GM18909 (cell line): Measurements from ENCODE around the gene FAAP100.

Experiments used
- ATAC-seq: cut with Tn5 transposase; IDR thresholded peaks from one replicate; pipeline ENCODE4 v1.9.1; 2021; ENCODE audit warnings: mild to moderate bottlenecking; ENCODE audit not compliant: unreplicated experiment, poor library complexity

The FAAP100 gene

DNA sequence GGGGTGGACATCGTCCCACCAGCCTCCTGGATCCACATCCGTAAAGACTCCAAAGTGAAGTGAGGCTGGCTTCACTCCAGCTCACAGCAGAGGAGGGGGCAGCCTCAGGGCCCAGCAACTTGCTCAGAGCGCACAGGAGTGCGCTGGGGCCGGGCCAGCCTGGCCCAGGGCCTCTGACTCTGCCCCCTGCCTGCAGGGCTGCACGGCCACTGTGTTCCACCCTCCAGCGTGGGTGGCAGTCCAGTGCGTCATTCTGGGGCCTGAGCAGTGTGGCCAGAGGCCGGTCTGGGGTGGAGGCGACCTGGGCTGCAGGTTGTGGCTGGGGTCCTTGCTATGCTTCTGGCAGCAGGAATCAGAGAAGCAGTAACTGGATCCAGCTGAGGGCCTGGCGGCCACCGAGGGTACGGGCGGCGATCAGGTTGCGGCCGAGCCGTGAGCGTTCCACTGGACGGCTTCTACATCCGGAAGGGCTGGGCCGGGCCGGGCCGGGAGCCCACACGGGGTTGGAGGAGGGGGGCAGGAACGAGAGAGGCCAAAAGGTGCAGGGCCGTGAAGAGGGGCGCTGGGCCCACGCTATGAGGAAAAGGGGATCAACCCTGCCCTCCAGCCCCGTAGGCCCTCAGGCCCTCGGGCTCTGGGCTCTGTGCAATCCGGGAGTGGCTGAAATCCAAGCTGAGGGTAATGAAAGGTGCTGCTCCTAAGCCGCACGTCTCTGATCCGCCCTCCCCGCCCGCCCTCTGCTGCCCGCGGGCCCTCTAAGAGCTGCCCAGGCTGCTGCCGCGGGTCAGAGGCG lies 24.4 kb downstream of the FAAP100 start, which contains the start of gene FSCN2:
Gene FSCN2 (plus strand): TSS at position 787 of the 793 bp plus-strand sequence. CDS start 155 bp downstream, outside the sequence.
- no peak for ATAC-seq

DNA sequence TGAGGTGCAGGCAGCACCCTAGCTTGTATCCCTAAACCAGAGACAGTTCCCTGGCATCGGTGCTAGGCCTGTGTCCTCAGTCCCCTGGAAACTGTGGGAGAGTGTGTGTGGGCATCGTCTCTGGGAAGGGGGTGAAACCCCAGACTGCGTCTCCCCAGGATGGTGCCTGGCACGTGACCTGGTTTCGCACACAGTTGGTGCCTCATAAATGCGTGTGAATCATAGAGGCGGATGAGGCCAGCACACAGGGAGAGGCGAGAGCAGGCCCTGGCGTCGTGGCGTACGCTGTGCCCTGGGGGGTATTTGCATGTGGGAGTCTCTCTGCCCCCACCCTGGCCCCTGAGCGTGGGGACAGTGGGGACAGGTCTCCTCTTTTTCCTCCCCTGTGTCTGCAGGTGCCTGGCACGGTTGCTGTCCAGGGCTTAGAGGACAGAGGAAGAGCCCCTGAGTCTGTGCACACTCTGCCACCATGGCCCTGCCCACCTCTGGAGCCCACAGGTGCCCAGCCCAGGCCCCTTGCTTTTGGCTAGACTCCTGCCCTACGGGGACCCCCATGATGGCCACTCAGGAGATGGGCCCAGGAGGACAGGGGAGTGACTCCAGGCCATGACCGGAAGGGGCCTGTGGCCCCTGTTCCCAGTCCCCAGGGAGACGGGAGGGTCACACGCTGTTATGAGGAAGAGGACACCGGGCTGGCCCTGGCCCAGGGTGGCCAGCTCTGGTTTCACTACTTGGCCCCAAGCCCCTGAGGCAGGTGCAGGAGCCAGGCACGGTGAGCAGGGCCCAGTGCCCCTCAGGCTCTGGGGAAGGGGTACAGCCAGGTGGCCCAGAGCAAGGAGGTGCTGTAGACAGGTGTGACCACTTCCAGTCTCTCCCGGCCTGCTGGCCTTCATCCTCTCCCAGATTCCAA lies 25.2 kb downstream of the FAAP100 start:
- no peak for ATAC-seq

DNA sequence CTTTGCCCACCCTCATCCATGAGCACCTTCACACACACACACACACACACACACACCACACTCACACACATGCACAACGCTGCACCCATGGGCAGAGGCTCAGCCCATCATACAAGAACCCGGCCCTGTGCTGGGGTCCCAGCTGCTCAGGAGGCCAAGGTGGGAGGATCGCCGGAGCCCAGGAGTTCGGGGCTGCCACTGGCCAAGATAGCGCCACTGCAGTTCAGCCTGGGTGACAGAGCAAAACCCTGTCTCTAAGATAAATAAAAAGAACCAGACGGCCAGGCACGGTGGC lies 27.3 kb downstream of the FAAP100 start:
- ATAC-seq = no peak

DNA sequence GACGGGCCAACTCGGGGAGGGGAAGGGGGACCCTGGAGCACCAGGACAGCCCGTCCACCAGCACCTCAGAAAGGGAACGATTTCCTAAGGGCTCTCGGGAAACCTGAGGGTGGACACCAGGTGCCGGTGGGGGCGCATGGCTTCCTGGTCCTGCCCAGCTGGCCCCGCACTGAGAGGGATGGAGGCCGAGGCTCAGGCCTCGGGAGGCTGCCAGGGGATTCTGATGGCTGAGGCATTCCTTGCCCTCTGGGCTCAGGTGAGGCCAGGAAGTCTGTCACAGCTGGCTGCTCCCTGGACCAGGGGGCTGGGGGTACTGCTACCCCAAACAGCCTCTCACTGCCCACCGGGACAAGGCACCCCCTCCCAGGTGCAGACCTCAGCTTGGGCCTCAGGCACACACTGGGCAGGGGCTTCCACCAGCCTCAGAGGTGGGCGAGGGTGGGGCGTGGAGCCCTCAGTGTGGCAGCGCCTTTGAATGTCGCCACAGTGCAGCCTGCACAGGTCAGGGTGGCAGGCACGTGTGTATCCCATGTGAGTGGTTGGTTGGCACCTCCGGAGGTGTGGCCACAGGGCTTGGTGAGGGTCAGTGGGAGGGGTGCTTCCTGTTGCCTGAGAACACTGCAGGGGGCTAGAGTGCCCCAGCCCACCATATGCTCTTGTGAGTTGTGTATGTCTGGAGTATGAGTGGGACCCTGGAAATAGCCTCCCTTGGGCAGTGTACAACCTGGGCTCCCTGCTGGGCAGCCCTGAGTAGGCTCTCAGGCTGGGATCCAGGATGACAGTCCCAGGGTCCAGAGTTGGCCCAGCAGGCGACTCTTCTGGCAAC lies 27.9 kb downstream of the FAAP100 start:
- no peak for ATAC-seq

GRCh38 chr17:81523402-81524038 lies 28.6 kb downstream of the FAAP100 start:
- ATAC-seq = no peak

DNA sequence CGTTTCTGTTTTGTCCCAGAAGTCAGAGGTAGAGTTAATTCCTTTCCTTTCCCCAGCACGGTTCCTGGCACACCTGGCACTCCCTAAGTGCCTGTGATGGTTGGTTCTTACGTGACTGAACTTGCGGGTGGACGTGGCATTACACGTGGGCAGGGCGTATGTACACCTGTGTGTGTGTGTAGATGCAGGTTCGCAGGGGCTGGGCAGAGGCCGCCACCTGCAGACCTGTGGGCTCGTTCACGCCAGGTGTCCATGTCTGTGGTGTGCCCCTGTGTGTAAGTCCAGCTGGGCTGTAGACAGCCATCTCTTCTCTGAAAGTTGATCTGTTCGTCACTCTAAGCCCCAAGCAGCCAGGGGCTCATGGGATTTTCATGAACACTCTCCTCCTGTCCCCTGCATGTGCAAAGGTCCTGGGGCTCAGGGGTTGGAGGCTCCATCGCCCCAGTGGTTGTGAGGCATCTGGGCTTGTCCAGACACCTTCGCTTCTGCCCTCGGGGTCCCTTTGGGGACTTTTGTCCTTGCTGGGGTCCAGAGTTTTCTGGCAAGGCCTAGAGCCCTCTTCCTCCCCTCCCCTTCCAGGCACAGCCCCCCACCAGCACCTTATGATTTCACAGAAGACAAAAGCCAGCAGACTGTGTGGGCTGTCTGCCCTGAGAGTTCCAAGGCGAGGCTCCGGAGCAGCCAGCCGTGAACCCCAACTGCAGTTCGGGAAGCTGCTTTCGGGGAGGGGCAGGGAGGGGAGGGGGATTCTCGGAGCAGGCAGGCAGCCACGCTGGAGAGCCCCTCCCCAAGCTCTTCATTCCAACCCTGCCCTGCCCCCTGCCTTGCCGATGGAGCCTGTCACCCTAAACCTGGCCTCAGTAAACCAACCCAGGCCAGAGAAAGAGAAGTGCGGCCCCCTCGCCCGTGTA lies 29.4 kb downstream of the FAAP100 start:
- ATAC-seq = no peak

DNA sequence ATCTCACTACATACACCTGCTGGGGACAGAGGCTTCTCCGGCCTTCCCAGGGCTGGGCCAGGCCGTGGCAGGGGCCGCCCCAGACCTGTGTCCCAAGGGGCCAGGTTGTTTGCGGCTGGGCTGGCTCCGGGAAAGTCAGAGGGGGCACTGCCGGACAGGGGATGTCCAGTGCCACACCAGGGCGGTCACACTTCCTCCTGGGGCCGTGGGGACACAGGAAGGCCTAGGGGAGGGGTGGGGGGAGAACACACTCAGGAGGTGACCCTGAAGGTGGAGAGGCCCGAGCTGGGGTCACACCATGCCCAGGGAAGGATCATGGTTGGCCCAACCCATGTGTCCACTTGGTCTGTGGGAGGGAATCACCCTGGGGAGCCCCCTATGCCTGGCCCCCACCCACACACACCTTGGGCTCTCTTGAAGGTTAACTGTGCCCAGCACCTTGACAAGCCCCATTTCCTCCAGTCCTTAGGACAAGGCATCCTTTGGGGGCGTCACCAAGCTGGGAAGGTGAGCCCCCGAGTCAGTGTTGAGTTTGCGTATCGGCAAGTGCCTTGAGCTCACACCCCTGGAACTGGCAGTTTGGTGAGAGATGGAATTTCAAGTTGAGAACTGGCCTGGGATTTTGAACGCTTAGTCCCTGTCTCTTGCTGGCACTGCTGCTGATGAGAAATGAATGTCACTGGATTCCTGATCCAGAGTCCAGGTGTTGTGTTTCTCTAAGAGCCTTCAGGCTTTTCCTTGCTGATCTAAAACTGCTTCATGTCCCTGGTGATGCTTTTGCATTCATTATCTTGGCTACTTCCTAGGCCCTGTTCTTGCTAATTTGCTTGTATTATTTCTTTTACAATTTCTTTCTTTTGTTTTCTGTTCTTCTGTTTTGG lies 31.9 kb downstream of the FAAP100 start:
- no peak for ATAC-seq

- no peak for ATAC-seq
These were observed 32.7 kb downstream of the FAAP100 start for GRCh38 chr17:81519284-81520020.

DNA sequence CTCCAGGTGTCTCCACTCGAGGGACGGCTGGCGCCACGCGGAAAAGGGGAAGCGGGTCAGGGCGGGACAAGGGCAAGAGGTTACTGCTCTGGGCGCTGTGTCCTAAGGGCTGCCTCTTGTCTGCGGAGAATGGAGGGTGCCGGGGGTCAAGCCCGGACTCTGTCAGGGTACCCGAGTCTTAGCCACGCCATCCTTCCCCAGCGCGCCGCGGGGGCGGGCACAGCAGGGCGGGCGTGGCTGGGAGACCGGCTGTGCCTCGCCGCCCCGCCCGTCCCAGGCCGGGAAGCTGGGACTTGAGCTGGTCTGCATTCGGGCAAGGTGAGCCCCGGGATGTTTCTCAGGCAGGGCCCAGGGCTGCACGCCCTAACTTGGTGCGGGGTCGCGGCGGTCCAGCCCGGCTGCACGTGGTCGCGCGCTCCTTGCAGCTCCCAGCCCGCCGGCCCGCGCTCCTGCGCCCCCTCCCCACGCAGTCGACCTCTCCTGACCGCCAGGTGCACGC lies 33.3 kb downstream of the FAAP100 start:
- no peak for ATAC-seq

DNA sequence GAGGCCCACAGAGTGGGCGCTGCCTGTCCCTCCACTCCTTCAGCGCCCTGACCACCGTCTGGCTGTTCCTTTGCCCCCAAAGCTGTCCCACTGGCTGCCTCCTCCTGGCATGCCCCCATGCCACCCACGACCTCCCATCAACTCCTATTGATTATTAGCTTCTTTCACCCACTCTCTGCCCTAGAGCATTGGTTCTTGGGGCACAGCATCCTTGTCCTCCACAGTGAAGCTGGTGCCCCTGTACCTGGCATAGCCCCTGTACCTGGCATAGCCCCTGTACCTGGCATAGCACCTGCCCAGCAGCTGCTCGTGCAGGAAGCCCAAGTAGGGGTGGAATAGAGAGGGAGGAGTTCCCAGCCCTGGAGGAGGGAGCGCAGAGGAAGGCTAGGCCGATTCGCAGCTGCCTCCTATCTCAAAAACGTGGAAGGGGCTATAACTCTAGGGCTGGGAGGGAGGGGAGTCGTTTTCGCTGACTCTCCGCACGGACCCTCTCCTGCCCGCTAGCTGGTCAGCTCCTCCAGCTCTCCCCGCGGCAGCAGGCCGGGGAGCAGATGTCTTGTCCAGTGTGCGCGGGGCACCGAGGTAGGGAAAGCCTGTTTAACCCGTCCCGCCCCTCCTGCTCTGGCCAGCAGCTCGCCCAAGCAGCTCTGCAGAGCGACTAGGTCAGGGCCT lies 33.9 kb downstream of the FAAP100 start:
- ATAC-seq = no peak

DNA sequence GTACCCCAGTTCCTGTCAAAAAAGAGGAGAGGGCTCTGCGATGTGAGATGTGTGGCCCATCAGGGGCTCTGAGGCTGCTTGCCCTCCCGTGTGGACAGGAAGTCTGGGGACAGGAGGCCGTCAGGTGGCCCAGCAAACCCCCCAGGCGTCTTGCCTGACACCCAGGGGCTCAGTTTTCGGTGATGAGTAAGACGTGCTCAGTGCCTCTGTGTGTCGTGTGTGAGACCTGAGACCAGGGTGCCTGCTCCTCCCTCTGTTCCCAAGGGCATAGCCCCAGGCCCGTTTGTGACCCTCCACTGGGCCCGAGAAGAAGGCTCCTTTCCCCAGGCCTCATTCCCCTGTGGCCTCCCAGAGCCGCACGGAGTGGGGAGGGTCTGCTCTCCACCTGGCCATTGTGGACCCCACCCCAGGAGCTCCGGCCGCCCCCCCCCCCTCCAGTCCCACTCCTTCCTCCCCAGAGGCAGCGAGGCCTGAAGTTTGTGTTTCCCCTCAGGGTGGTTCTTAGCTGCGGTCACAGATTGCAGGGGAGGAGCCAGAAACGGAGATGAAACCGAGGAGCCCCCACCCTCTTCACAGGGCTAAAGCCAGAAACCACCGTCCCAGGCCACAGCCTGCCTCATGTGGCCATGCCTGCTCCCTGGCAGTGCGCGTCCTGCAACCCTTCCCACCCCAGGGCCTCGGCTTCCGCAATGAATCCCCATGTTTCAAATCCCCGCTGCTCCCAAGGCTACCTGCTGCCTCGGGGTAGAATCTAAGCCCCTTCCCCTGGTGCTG lies 34.6 kb downstream of the FAAP100 start:
- ATAC-seq = peak; percentile 35

- no peak for ATAC-seq
These were observed 35.2 kb downstream of the FAAP100 start for GRCh38 chr17:81517009-81517338.

- no peak for ATAC-seq
These were observed 35.7 kb downstream of the FAAP100 start for GRCh38 chr17:81516439-81516838.

DNA sequence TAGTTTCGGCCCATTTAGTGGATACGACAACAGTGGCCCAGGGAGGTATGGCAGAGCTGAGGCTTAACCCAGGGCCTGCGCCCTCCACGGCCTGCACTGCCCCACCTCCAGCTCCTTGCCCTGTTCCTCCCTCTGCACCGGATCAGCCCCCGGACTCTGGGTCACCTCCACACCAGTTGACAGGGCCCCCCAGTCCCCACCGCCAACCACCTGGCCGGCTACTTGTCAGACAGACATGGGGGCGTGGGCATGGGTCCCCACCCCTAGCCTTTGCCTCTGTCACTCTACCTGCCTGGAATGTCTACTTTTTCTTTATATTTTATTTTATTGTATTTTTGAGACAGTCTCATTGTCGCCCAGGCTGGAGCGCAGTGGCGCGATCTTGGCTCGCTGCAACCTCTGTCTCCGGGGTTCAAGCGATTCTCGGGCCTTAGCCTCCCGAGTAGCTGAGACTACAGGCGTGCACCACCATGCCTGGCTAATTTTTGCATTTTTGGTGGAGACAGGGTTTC lies 36.6 kb downstream of the FAAP100 start:
- no peak for ATAC-seq

DNA sequence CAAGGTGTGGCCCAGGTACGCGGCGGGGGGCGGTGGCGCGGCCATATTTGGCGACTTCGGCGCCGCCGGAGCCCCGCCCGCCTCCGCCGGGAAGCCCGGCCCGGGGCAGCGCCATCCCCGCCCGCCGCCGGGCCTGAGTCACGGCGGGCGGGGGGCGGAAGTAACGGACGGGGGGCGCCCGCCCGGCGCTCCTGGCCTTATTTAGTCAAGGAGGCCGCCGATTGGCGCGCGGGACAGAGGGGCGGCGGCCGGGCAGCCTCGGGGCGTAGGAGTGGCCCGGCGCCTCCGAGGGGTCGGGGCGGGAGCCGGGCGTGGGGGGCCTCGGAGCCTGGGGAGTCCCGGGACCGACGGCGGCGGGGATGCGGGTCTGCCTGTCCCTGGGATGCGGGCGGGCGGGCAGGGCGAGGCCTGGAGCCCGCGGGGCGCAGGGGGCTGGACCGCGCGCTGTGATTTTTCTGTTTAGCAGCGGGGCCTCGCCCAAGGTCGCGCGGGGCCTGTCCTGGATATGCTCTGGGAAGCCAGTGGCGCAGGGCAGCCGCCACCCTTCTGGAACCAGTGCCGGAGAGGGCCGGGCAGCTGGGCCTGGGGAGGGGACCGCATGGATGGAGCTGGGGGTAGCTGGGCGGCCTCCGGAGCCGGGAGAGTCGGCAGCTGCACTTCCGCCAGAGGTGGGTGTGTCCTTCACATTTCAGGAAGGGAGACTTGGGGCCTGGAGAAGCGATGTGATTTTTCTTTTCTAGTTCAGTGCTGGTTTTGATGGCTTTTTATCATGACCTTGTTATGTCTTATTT lies 37.2 kb downstream of the FAAP100 start:
- peak; percentile 25 for ATAC-seq

GRCh38 chr17:81514489-81514738 lies 37.7 kb downstream of the FAAP100 start:
- ATAC-seq = no peak
